ENCODE results near the gene PFKFB4.
A peak's percentile ranks its signal among the peaks of the same experiment; 100 is the strongest.

Gene PFKFB4

DNA sequence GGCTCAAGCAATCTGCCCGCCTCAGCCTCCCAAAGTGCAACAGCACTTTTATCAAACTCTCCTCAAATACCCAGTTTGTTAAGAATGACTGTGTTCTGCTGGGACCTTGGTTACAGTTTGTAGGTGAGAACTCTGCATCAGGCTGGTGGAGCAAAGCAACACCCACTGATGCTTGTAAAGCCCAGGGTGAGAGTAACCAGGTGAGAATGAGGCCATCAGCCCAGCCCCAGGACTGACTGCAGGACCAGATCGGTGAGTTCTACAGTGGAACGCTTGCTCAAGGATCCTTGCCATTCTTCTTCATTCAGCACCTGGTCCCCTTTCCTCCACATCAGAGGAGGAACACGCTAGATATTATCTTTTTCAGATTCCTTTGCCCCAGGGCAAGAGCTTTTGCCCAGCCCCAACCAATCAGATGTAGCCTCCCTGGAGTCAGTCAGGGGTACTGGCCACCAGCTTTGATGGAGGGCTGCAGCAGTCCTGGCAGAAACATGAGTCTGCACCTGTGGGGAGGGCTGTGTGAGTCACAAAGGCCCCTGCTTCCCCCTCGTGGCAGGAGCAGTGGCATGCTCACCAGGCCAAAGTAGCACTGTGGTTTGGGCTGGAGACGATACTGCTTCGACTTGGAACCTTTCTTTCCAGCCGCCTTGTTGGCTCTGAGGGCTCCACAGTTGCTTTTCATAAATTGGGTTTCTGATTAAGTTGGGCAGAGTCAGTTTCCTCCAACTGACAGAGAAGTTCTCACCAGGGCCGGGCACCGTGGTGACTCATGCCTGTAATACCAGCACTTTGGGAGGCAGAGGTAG lies 49.1 kb downstream of the PFKFB4 start:
- ChIA-PET CTCF (interaction anchor here (0.5 to 1.5 kb wide), 7 partner anchors 10 to 117 kb away, joined by 3 to 10 read pairs (median 3); no protein-coding TSS in a partner anchor), POLR2A (interaction anchor here (1.1 to 2.4 kb wide), 3 partner anchors 35 to 71 kb away, joined by 4 to 10 read pairs (median 5); partner anchors contain the start of genes CCDC51 and TMA7)
- DNase-seq (ENCODE audit: extremely low spot score), result peak; percentile 80
- TF ChIP-seq L3MBTL2 (conservative IDR thresholded peaks at IDR 0.05), result 0 out of 2 replicates have a peak, but pooled peaks have one; percentile 22
- TF ChIP-seq SUZ12 (IDR thresholded peaks at IDR 0.05), result no peak

DNA sequence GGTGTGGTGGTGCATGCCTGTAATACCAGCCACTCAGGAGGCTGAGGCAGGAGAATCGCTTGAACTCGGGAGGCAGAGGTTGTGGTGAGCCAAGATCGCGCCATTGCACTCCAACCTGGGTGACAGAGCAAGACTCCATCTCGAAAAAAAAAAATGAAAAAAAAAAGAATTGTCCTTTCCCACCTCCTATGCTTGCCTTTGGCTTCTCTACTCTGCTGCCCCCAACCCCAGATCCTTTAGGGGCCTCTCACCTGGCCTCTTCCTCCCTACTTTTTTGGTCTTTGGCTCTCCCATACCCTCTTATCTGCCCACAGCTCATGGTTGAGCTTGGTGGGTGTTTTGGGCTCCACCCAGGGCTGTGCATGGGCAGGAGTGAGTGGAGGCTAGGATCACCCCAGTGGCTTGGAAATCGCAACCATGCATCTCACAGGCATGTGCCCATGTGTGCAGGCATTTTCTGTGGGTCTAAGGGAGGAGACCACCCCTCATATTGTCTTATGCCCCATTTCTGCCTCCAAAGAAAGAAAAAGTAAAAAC lies 50.6 kb downstream of the PFKFB4 start:
- ChIA-PET CTCF (interaction anchor here (0.9 kb wide), 1 partner anchor 70 kb away, joined by 3 read pairs; no protein-coding TSS in a partner anchor), POLR2A (interaction anchor here (3.5 kb wide), 1 partner anchor 33 kb away, joined by 14 read pairs; no protein-coding TSS in a partner anchor)
- no peak for TF ChIP-seq BHLHE40 (IDR thresholded peaks at IDR 0.05; ENCODE audit: borderline replicate concordance)
- TF ChIP-seq ZNF384 (IDR thresholded peaks at IDR 0.05), result no peak
- TF ChIP-seq, protein P1, sequence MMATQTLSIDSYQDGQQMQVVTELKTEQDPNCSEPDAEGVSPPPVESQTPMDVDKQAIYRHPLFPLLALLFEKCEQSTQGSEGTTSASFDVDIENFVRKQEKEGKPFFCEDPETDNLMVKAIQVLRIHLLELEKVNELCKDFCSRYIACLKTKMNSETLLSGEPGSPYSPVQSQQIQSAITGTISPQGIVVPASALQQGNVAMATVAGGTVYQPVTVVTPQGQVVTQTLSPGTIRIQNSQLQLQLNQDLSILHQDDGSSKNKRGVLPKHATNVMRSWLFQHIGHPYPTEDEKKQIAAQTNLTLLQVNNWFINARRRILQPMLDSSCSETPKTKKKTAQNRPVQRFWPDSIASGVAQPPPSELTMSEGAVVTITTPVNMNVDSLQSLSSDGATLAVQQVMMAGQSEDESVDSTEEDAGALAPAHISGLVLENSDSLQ (IDR thresholded peaks at IDR 0.05), result no peak
- no peak for TF ChIP-seq FOXK2 (IDR thresholded peaks at IDR 0.05)
- TF ChIP-seq SP1 (IDR thresholded peaks at IDR 0.05), result no peak
- no peak for TF ChIP-seq ARNT (IDR thresholded peaks at IDR 0.05)
- TF ChIP-seq SUZ12 (IDR thresholded peaks at IDR 0.05), result no peak
- no peak for TF ChIP-seq ELF4 (IDR thresholded peaks at IDR 0.05)
- no peak for TF ChIP-seq TARDBP (IDR thresholded peaks at IDR 0.05)
- no peak for TF ChIP-seq FOXM1 (IDR thresholded peaks at IDR 0.05; ENCODE audit: borderline replicate concordance)
- TF ChIP-seq L3MBTL2 (conservative IDR thresholded peaks at IDR 0.05), result no peak
- TF ChIP-seq FOXA1 (IDR thresholded peaks at IDR 0.05), result no peak
- no peak for TF ChIP-seq HDGF (IDR thresholded peaks at IDR 0.05; ENCODE audit: borderline replicate concordance)
- no peak for TF ChIP-seq CTBP1 (IDR thresholded peaks at IDR 0.05; ENCODE audit: borderline replicate concordance)
- TF ChIP-seq LEF1 (IDR thresholded peaks at IDR 0.05; ENCODE audit: borderline replicate concordance), result no peak
- no peak for TF ChIP-seq NFRKB (IDR thresholded peaks at IDR 0.05)
- DNase-seq (ENCODE audit: extremely low spot score), result no peak

DNA sequence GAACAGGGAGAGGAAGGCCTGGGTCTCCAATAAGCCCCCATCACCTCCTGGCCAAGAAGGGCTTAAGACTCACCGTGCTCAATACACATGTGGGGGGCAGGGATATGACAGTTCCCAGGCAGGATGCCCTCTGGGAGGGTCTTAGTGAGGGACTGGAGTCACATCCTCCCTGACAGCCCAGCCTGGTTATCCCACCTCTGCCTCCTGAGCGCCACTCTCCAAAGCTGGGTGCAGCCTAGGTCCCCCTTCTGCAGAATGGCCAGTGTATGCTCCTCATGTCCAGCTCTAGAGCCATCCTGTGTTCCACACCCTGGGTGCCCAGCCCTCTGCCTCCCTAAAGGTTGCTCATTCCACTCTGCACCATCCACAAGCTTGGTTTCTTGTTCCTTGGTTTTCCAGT lies 51.5 kb downstream of the PFKFB4 start:
- CTCF ChIA-PET, result interaction anchor here (0.9 to 2.3 kb wide), 2 partner anchors 69 kb away, joined by 3 to 10 read pairs; no protein-coding TSS in a partner anchor
- DNase-seq (ENCODE audit: extremely low spot score), result peak; percentile 4
- POLR2A ChIA-PET, result interaction anchor here (0.9 to 3.5 kb wide), 5 partner anchors 32 to 65 kb away, joined by 3 to 14 read pairs (median 4); partner anchors contain the start of genes ATRIP and TMA7
- TF ChIP-seq SUZ12 (IDR thresholded peaks at IDR 0.05) (no peak), BHLHE40 (IDR thresholded peaks at IDR 0.05; ENCODE audit: borderline replicate concordance) (no peak), ZNF384 (IDR thresholded peaks at IDR 0.05) (no peak), FOXK2 (IDR thresholded peaks at IDR 0.05) (no peak), ARNT (IDR thresholded peaks at IDR 0.05) (no peak), FOXM1 (IDR thresholded peaks at IDR 0.05; ENCODE audit: borderline replicate concordance) (no peak), L3MBTL2 (conservative IDR thresholded peaks at IDR 0.05) (no peak), NFRKB (IDR thresholded peaks at IDR 0.05) (no peak), LEF1 (IDR thresholded peaks at IDR 0.05; ENCODE audit: borderline replicate concordance) (no peak), CTBP1 (IDR thresholded peaks at IDR 0.05; ENCODE audit: borderline replicate concordance) (no peak), HDGF (IDR thresholded peaks at IDR 0.05; ENCODE audit: borderline replicate concordance) (no peak), ELF4 (IDR thresholded peaks at IDR 0.05) (no peak)
- TF ChIP-seq, protein P1 (IDR thresholded peaks at IDR 0.05), result no peak

DNA sequence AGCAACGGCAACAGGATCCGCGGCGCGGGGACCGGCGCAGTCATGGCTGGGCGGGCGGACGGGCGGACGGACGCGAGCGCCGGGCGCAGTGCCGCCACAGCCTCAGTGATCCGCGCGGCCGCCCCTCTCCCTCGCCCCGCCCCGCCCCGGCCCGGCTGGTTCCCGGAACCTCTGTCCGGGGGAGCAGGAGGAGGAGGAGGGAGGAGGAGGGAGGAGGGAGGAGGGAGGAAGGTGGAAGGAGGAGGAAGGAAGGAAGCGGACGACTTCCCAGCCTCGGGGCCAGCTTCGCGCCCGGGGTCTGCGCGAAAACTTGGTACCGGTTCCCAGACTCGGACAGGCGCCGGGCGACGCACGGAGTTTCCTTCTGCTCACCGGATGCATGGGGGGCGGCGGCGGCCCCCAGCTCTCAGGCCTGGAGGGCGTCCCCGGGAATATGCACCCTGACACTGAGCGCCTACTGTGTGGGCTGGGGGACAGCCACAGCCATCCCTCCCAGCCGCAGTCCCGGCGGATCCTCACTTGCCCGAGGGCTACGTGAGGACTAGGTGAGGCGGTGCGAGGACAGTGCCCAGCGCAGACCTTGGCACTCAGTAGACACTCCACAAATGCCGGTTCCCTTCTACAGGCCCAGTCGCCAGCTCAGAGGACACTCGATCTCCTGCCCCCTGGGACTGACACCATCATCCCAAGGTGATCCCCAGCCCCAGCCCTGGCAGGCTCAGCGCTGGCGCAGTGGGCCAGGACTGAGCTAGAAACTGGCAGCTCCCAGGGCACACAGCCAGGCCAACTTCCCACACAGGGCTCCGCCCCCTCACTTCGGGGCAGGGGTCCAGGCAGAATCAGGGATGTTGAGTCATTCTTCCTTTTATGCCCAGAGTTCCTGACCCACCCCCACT lies 52.3 kb downstream of the PFKFB4 start, which contains the start of gene SHISA5:
SHISA5 (minus strand) TSS at position 124 of the 896 bp plus-strand sequence; CDS start at position 44, 80 bp downstream.
- CTCF ChIA-PET, result interaction anchor here (1.0 to 2.3 kb wide), 3 partner anchors 31 to 69 kb away, joined by 3 to 10 read pairs (median 5); no protein-coding TSS in a partner anchor
- peak; percentile 57 for DNase-seq (ENCODE audit: extremely low spot score)
- POLR2A ChIA-PET, result interaction anchor here (0.9 to 3.5 kb wide), 5 partner anchors 31 to 64 kb away, joined by 3 to 14 read pairs (median 4); partner anchors contain the start of genes ATRIP and TMA7
- TF ChIP-seq ELF4 (IDR thresholded peaks at IDR 0.05) (no peak), ZNF384 (IDR thresholded peaks at IDR 0.05) (no peak), SUZ12 (IDR thresholded peaks at IDR 0.05) (no peak), SP1 (IDR thresholded peaks at IDR 0.05) (no peak), LEF1 (IDR thresholded peaks at IDR 0.05; ENCODE audit: borderline replicate concordance) (no peak), FOXK2 (IDR thresholded peaks at IDR 0.05) (no peak), BHLHE40 (IDR thresholded peaks at IDR 0.05; ENCODE audit: borderline replicate concordance) (no peak), ARNT (IDR thresholded peaks at IDR 0.05) (no peak), L3MBTL2 (conservative IDR thresholded peaks at IDR 0.05) (no peak)
- TF ChIP-seq, protein P1 (IDR thresholded peaks at IDR 0.05), result no peak
